Measurements from ENCODE around the gene ZNF710.

The ZNF710 gene

DNA sequence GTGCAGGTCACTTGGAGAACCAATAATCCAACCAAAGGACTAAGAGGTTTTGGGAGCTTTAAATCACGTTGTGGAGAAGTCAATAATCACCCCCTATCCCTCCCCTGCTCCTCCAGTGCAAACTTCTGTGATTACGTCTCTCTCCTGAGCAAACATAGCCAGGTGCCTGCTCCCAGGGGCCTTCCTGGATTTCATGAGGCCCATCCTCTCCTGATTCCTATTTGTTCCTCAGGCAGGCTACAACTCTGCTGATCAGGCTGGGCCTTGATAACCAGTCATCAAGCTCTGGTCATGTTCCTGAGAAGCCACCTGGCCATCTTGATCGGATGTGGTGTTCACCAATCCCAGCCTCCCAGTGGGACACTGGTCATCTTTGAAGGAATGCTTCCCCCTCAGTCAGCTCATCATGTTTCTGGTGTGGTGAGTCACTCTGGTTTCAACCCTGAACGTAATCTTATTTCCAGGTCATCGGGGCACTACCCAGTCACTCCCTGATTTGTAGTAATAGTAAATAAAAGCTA, 2.9 kb upstream of the ZNF710 start:
- DNase-seq = no peak

GRCh38 chr15:89998923-89999675, 2.0 kb upstream of the ZNF710 start:
- no peak for DNase-seq

DNA sequence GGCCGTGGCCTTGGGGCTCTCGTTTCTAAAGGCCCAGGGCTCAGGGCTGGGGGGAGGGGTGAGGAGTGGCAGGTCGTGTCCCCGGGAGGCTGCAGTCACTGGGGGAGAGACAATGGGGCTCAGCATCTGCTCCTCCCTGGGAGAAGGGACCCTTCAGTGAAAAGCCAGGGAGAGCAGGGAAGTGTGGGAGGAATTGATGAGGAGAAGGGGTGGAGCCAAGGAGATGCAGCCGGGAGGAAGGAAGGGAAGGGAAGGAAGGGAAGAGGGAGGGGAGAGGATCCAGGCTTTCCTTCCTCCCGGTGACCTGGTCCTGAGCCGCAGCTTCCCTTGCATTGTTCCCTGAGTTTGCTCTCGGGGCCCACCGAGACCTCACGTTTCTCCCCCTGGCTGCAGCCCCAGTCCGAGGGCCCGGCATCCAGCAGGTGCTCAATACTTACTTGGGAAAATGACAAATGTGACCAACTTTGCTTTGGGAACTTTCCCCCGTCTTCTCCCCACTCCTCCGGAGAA, 1.4 kb upstream of the ZNF710 start:
- no peak for DNase-seq

GRCh38 chr15:90000186-90001001, 730 bp upstream of the ZNF710 start:
- DNase-seq = no peak

DNA sequence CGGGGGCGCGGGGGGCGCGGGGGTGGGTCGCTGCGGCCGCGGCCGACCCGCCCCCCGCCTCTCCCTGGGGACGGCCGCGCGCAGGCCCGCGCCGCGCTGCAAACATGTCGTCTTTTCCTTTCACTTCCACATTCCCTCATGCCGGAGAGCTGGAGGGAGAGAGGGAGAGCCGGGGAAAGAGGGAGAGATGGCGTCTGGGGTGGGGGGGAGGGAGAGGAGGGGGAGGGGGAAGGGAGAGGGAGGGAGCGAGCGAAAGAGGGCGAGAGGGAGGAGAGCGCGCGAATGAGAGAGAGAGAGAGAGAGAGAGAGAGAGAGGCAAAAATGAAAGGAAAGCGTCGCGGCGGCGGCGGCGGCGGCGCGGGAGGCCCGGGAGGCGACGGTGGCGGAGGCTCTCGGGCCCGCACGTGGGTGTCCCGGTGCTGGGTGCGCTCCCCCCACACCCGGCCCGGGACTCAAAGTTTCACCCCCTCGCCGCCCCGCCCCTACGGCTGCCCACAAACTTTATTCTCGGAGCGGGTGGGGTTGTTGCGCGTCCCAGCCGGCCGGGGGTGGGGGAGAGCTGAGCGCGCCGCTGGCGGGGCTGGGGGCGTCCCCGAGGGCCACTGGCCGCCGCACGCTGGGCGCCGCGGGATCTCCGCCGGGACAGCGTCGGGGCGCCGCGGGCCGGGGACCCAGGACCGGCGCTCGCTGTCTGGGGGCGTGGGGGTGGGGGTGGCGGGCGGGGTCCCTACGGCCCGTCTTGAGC, 731 bp downstream of the ZNF710 start:
- no peak for DNase-seq

- no peak for DNase-seq
These were observed 1.3 kb downstream of the ZNF710 start for GRCh38 chr15:90002428-90002844.

DNA sequence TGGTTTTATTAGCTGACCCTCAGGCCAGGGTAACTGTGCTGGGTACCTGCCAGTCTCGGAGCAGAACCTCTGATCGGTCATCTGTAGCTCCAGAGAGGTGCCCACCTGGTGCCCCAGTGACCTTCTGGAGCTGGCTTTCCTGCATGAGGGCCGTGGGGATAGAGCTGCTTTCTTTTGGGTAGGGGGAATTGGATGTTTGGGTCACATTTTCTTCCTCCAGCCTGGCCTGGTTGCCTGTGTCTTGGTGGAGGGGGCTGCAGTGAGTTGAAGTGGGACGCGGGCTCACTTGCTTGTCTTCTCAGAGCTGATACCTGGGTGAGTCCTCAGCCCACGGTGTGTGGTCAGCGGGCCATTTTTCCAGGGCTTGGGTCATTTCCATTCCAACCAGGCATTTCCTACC, 2.6 kb downstream of the ZNF710 start:
- DNase-seq = no peak

DNA sequence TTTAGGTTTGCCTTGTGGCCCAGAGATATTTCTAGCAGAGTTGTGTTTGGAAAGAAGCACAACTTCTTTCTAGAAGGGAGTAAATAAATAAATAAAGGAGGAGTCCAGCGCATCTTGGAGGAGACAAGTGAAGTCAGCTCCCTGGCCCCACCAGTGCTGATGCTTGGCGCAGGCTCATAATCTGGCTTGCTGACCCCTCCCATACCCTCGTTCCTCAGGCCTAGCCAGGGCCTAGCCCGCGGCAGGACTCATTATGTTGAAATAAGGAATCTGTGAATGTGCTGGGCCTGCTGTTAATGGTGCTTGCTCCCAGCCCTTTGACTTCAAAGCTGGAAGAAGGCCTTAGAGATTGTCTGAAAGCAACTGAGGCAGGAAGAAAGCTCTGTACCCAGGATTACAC, 3.1 kb downstream of the ZNF710 start:
- no peak for DNase-seq

- DNase-seq = no peak
These were observed 3.5 kb downstream of the ZNF710 start for GRCh38 chr15:90004671-90005070.

GRCh38 chr15:90006217-90007075, 5.3 kb downstream of the ZNF710 start:
- no peak for DNase-seq

GRCh38 chr15:90007076-90007460, 5.9 kb downstream of the ZNF710 start:
- no peak for DNase-seq

- DNase-seq = no peak
These were observed 7.5 kb downstream of the ZNF710 start for GRCh38 chr15:90008607-90009006.

- no peak for DNase-seq
These were observed 8.3 kb downstream of the ZNF710 start for GRCh38 chr15:90009301-90010022.

- DNase-seq = no peak
These were observed 10.6 kb downstream of the ZNF710 start for GRCh38 chr15:90011705-90012104.

DNA sequence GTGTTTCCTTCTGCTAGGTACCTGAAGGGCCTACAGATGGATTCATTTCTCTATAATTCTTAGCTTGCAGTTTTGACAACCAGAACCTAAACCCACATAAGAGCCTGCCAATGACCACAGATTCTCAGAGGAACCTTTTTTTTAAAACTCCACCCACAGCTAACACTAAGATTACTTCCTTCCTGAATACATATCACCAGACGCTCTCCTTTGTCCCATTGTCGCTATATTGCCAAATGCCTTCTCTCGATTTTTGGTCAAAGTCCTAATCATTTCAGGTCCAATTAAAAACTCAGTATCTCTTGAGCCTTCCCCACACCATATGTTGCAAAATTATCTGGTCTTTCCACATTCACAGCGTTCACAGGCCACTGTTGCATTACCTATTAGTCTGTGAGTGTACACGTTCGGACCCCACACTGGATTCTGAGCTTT, 12.4 kb downstream of the ZNF710 start:
- DNase-seq = no peak

DNA sequence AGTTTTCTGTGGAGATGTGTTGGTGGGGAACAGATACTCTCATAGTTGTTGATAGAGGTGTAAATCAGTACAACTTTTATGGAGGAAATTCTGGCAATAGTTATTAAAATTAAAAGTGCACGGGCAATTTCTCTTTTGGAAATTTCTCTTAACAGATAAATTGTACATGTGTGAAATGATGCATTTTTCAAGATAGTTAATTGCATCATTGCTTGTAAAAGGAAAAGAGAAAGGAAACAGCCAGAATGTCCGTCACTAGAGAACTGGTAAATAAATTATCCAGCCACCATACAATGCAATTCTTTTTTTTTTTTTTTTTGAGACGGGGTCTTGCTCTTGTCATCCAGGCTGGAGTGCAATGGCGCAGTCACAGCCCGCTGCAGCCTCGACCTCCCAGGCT, 14.2 kb downstream of the ZNF710 start:
- DNase-seq = no peak

DNA sequence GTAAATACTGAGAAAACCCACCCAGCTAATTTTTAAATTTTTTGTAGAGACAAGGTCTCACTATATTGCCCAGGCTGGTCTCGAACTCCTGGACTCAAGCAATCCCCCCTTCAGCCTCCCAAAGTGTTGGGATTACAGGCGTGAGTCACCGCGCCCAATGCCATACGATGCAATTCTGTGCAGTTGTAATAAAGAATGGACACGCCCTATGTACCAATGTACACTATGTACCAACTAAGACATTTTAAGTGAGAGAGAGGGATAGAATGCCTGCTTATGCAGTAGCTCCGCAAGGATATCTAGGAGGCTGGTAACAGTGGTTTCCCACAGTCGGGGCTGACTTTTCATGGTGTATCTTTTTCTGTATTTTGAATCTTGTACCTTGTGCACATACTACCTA, 14.6 kb downstream of the ZNF710 start:
- DNase-seq = no peak

- DNase-seq = no peak
These were observed 15.6 kb downstream of the ZNF710 start for GRCh38 chr15:90016721-90017120.

GRCh38 chr15:90018216-90018831, 17.2 kb downstream of the ZNF710 start:
- no peak for DNase-seq

DNA sequence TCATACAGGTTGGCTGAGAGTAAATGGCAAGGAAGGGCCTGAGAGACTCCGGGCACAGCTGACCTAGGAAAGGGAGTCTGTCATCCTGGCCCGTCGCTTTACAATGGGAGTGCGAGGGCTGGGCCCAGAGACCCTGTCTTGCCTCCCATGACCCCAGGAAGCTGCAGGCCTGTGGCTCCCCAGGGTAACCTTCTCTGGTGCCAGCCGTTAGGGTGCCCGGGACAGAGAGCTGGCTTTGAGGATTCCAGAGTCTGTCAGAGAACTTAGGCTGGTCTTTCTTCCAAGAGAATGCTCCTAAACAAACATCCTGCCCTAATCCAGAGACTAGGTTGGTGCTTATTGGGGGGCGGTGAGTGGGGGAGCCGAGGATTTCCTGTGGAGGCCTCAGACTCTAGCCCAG, 18.5 kb downstream of the ZNF710 start:
- no peak for DNase-seq

All from cortex of kidney (tissue), 1 donor.